ENCODE data around the gene WNT16. TPM values are rescaled to one million over a fixed set of nuclear protein-coding genes. Genes with fewer than 3 reads are reported as not detected.
A peak's percentile ranks its signal among the peaks of the same experiment; 100 is the strongest.
"Not testable (repeated sequence)": the region's sequence is repeated elsewhere in the genome, so short reads cannot be mapped to it uniquely, and the experiment has no call there.

Gene WNT16, protein sequence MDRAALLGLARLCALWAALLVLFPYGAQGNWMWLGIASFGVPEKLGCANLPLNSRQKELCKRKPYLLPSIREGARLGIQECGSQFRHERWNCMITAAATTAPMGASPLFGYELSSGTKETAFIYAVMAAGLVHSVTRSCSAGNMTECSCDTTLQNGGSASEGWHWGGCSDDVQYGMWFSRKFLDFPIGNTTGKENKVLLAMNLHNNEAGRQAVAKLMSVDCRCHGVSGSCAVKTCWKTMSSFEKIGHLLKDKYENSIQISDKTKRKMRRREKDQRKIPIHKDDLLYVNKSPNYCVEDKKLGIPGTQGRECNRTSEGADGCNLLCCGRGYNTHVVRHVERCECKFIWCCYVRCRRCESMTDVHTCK
- not detected for total RNA-seq

DNA sequence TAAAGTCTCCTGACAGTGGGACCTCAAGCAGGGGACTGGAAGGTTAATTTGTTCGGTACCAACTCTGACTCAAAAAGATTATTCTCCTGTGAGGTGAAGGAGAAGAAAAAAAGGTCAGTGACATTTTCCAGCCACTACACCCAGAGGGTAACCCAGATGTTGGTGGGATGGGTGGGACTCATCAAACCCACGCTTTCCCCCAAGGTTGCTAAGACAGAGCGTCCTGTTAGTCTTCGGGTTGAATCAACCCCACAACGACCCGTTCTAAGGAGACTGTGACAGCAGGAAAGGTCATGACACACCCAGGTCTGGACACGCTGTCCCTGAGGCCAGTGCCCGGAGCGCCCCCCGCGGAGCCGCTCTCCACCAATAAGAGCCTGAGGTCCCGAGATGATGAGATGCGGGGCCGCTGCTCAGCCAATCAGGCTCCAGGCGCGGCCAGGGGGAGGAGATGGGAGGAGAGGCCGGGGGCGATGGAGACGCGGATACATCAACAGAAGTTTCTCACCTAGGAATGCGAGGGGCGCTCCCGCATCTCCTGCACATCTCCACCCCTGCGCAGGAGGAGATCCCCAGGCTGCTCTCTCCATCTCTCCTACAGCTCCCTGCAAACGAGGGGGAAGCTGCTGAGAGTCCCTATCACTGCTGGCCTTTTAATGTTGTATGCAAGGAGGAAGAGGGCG lies at the start of gene WNT16:
WNT16 (plus strand) TSS at position 493 of the 683 bp plus-strand sequence. CDS start 293 bp downstream, outside the sequence.
- Mint-ChIP-seq H3K4me1 (peaks cover 5% of the 10 kb centered on the region), H3K9me3 (no peaks in the 10 kb centered on the region), H3K4me3 (peak within 1 kb of the TSS; percentile 29), H3K27me3 (peaks cover 57% of the 10 kb centered on the region), H3K27ac (no peak within 1 kb of the TSS), H3K36me3 (ENCODE audit: low read depth) (no peaks in the 10 kb centered on the region)
- ATAC-seq (replicated peaks): no peak

DNA sequence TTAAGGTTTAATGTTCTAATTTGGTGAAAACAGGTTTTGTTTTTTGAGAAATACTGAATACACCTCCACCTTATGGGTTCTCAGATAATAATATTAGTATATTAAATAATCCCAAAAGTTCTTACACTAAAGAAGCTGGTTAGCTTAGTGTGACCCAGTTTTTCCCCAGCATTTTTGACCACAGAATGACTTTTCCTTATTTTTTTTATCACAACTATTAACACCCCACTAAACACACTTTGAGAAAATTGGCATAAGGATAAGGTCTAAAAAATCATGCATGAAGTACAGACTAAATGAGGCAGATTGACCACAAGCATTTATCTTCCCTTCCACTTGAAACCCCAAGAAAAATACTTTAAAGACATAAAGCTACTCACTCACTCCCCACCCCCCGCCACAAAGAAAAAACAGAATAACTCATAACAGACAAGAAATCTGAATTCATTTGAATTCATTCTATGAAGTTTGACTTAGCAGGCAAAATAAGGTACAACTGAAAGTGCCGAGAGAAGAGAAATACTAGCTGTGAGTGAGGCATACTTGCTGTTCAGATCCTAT lies 49.7 kb upstream of the WNT16 start:
- Mint-ChIP-seq H3K36me3 (ENCODE audit: low read depth) (no peaks in the 10 kb centered on the region), H3K27ac (no peak overlapping the region), H3K9me3 (no peaks in the 10 kb centered on the region), H3K27me3 (peaks cover 17% of the 10 kb centered on the region), H3K4me1 (peaks cover 5% of the 10 kb centered on the region), H3K4me3 (no peak overlapping the region)
- ATAC-seq (replicated peaks): peak; percentile 29

DNA sequence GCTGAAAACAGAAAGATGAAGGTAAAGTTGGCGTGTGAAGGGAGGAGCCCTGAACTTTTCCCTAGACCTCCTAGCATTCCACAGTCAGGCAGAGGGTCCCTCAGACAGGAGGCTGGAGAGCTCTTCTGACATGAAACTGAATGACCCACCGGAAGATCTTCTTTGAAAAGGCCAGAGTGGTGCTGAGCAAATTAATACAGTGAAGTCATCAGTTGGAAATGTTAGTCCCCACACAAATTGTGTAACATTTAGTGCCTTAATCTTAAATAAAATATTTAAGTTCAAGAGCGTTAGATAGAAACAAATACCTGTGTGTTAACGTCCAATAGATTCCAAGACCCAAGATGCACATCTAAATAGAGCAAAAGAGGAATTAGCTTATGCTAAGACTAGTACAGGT lies 49.0 kb upstream of the WNT16 start:
- Mint-ChIP-seq H3K36me3 (ENCODE audit: low read depth) (no peaks in the 10 kb centered on the region), H3K4me1 (peaks cover 5% of the 10 kb centered on the region), H3K27me3 (peaks cover 18% of the 10 kb centered on the region), H3K4me3 (no peak overlapping the region), H3K9me3 (peaks cover 2% of the 10 kb centered on the region), H3K27ac (no peak overlapping the region)
- no peak for ATAC-seq (replicated peaks)

DNA sequence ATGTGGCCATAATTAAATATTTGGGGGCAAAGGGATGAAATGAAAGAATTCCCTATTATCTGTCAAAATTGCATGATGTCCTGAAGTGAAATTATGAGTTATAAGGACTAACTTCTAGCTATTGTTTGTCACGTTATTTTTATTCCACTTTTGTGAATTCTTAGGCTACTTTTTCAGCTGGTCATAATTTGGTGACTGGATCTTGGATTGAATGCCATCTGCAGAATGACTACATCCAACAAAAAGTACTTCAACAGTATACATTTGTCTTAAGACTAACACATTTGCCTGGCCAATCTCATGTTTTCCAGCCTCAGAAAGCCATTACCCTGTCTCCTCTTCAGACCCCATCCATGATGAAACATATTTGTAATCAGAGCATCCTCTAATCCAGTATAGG lies 48.1 kb upstream of the WNT16 start:
- peaks cover 8% of the 10 kb centered on the region for H3K9me3 Mint-ChIP-seq
- peaks cover 5% of the 10 kb centered on the region for H3K4me1 Mint-ChIP-seq
- ATAC-seq (replicated peaks): no peak
- H3K36me3 Mint-ChIP-seq (ENCODE audit: low read depth): no peaks in the 10 kb centered on the region
- no peak overlapping the region for H3K4me3 Mint-ChIP-seq
- peaks cover 24% of the 10 kb centered on the region for H3K27me3 Mint-ChIP-seq
- H3K27ac Mint-ChIP-seq: no peak overlapping the region

DNA sequence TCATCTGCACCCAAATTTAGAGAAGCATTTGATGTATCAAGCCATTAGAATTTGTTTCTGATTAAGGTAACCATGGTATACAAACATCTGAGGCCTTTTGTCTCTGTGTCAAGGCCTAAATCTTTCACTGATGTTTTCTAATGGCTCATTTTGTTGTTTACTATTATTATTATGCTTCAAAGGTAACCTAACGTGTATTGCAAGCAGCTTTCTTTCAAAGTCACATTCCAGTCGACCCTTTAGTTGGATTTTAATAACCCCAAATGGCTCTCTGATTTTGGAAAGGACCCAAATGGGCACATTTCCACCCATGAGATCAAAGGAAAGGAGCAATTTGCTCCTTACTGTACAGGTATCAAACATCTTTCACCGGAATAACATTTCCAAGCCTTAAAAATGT lies 46.7 kb upstream of the WNT16 start:
- peaks cover 8% of the 10 kb centered on the region for H3K9me3 Mint-ChIP-seq
- peaks cover 15% of the 10 kb centered on the region for H3K27me3 Mint-ChIP-seq
- H3K27ac Mint-ChIP-seq: no peak overlapping the region
- H3K4me1 Mint-ChIP-seq: peaks cover 5% of the 10 kb centered on the region
- H3K36me3 Mint-ChIP-seq (ENCODE audit: low read depth): no peaks in the 10 kb centered on the region
- ATAC-seq (replicated peaks): no peak
- H3K4me3 Mint-ChIP-seq: no peak overlapping the region

DNA sequence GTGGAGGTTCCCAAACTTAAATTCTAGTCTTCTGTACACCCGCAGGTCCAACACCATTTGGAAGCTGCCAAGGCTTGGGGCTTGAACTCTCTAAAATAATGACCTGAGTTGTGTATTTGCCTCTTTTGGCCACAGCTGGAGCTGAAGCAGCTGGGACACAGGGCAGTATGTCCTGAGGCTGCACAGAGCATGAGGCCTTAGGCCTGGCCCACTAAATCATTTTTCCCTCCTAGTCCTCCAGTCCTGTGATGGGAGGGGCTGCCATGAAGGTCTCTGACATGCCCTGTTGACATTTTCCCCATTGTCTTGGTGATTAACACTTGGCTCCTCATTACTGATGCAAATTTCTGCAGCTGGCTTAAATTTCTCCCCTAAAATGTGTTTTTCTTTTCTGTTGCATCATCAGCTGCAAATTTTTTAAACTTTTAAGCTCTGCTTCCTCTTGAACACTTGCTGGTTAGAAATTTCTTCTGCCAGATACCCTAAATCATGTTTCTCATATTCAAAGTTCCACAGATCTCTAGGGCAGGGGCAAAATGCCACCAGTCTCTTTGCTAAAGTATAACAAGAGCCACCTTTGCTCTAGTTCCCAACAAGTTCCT lies 43.6 kb upstream of the WNT16 start:
- Mint-ChIP-seq H3K9me3 (peaks cover 8% of the 10 kb centered on the region), H3K36me3 (ENCODE audit: low read depth) (no peaks in the 10 kb centered on the region), H3K27me3 (peaks cover 8% of the 10 kb centered on the region), H3K4me1 (no peaks in the 10 kb centered on the region), H3K4me3 (no peak overlapping the region), H3K27ac (no peak overlapping the region)
- no peak for ATAC-seq (replicated peaks)

DNA sequence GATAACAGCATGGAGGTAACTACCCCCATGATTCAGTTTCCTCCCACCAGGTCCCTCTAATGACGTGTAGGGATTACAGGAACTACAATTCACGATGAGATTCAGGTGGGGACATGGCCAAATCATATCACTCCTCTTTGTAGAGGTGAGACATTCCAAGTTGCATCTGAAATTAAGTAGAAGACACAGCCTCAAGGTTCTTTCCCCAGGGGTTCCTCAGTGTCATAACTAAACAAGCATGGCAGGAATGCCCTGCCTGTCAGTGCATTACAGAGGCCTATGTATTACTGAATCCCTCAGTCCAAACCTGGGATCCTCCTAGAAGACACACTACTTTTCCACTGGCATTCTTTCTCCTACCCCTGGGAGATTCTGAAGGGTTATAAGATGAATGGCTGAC lies 42.6 kb upstream of the WNT16 start:
- ATAC-seq (replicated peaks): peak; percentile 57

DNA sequence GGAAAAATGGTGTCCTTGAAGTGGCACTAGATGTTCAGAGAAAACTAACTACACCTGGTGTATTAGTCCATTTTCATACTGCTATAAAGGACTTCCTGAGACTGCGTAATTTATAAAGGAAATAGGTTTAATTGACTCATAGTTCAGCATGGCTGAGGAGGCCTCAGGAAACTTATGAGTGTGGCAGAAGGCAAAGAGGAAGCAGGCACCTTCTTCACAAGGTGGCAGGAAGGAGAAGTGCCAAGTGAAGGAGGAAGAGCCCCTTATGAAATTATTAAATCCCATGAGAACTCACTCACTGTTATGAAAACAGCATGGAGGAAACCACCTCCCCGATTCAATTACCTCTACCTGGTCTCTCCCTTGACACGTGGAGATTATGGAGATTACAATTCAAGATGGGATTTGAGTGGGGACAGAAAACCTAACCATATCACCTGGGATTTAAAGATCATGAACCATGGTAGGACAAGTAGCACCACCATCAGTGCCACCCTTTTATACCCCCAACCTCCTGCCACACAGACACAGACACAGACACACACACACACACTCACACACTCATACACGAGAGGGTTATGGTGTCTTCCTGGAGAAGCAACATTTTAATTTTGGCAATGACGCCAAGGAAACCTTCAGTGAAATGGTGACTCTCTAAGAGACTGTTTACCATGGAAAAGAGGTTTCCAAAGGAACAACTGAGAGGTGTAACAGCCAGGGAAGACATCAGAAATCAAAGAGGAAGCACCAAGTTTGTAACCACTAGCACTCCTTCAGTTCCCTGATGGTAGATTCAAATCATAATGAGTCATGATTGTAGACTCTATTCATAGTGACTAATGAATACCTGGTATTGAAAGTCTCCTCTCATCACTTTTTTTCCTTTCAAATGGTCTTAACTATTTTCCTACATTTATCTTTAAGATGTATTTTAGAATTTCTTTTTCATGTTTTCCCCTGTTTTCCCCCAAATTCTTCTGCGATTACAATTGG lies 41.8 kb upstream of the WNT16 start:
- no peaks in the 10 kb centered on the region for H3K36me3 Mint-ChIP-seq (ENCODE audit: low read depth)
- no peak overlapping the region for H3K4me3 Mint-ChIP-seq
- H3K9me3 Mint-ChIP-seq: peaks cover 9% of the 10 kb centered on the region
- H3K4me1 Mint-ChIP-seq: no peaks in the 10 kb centered on the region
- peak; percentile 85 for ATAC-seq (replicated peaks)
- no peak overlapping the region for H3K27ac Mint-ChIP-seq
- peaks cover 9% of the 10 kb centered on the region for H3K27me3 Mint-ChIP-seq

More for the DNA sequence above, 42.6 kb upstream of the WNT16 start:
- Mint-ChIP-seq H3K36me3 (ENCODE audit: low read depth) (no peaks in the 10 kb centered on the region), H3K27ac (no peak overlapping the region), H3K4me1 (no peaks in the 10 kb centered on the region), H3K27me3 (peaks cover 8% of the 10 kb centered on the region), H3K9me3 (peaks cover 8% of the 10 kb centered on the region), H3K4me3 (no peak overlapping the region)

DNA sequence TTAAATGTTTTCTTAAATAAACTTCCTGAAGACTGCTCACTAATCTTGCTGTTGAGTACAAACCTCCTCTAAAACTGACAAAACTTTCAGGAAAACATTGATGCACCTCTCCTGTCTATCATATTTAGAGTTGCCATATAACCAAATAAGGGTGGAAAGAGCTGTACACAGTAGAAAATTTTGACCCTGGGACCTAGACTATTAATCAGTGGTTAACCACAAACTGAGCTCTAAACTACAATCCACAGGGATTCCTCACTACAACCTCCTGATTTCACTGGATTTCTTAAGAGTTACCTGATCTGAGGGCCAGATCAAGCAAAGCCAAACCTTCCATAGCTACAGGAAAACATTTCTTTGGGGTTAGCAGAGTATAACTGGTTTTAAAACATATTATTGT lies 39.9 kb upstream of the WNT16 start:
- H3K27ac Mint-ChIP-seq: no peak overlapping the region

DNA sequence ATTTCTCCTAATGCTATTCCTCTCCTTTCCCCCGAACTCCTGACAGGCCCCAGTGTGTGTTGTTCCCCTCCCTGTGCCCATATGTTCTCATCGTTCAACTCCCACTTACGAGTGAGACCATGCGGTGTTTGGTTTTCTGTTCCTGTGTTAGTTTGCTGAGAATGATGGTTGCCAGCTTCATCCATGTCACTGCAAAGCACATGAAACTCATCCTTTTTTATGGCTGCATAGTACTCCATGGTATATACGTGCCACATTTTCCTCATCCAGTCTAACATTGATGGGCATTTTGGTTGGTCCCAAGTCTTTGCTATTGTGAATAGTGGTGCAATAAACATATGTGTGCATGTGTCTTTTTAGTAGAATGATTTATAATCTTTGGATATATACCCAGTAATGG lies 38.9 kb upstream of the WNT16 start:
- not testable (repeated sequence) for H3K27ac Mint-ChIP-seq; H3K4me3 Mint-ChIP-seq; H3K36me3 Mint-ChIP-seq (ENCODE audit: low read depth); ATAC-seq (replicated peaks); H3K4me1 Mint-ChIP-seq
- Mint-ChIP-seq H3K9me3 (peaks cover 13% of the 10 kb centered on the region), H3K27me3 (peaks cover 23% of the 10 kb centered on the region)

More for the DNA sequence above, 39.9 kb upstream of the WNT16 start:
- ATAC-seq (replicated peaks): no peak
- Mint-ChIP-seq H3K9me3 (peaks cover 14% of the 10 kb centered on the region), H3K4me3 (no peak overlapping the region), H3K27me3 (peaks cover 20% of the 10 kb centered on the region), H3K36me3 (ENCODE audit: low read depth) (no peaks in the 10 kb centered on the region), H3K4me1 (no peaks in the 10 kb centered on the region)

DNA sequence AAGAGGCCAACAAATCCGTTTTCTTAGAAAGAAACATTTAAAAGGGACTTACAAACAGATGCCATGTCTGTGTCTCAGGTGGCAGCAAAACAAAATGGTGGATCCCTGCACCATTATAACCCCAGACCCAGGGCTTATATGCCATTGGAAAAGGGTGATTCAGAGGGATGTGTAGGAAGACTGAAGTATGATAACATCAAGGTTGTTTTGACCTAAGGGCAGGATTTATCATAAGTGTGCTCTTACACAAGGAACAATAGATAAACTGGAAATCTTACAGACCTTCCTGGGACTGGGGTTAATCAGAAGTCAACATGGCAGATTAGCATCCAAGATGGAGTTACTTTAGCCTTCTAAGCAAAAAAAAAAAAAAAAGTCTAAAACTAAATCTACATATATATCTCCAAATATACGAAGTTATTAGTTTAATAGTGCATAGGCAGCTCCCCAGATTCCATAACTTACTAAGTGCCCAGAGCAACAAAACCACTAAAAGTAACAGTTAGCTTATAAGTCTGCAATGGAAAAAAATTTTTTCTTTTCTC lies 34.3 kb upstream of the WNT16 start:
- H3K9me3 Mint-ChIP-seq: peaks cover 8% of the 10 kb centered on the region
- no peaks in the 10 kb centered on the region for H3K4me1 Mint-ChIP-seq
- H3K27me3 Mint-ChIP-seq: peaks cover 21% of the 10 kb centered on the region
- H3K27ac Mint-ChIP-seq: no peak overlapping the region
- no peaks in the 10 kb centered on the region for H3K36me3 Mint-ChIP-seq (ENCODE audit: low read depth)
- no peak overlapping the region for H3K4me3 Mint-ChIP-seq
- ATAC-seq (replicated peaks): no peak

DNA sequence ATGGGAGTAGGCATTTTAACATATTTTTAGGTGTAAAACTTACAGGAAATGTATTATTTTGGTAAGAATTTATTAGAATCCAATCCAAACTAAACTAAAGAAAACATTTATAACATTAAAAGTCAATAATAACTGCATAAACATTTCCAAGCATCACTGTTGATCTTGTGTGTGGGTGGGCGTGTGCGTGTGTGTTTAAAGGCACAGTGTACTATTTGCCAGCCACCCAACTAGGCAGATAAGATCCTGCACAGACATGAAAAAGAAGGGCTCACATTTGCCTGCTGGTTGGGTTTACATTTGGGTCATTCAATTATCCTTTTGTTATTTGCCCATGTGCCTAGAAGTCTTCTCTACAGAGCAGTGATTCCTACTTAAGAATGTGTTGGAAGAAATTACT lies 31.0 kb upstream of the WNT16 start:
- Mint-ChIP-seq H3K9me3 (peaks cover 4% of the 10 kb centered on the region), H3K4me3 (no peak overlapping the region), H3K4me1 (no peaks in the 10 kb centered on the region), H3K27ac (no peak overlapping the region), H3K27me3 (peaks cover 27% of the 10 kb centered on the region), H3K36me3 (ENCODE audit: low read depth) (no peaks in the 10 kb centered on the region)
- ATAC-seq (replicated peaks): no peak

DNA sequence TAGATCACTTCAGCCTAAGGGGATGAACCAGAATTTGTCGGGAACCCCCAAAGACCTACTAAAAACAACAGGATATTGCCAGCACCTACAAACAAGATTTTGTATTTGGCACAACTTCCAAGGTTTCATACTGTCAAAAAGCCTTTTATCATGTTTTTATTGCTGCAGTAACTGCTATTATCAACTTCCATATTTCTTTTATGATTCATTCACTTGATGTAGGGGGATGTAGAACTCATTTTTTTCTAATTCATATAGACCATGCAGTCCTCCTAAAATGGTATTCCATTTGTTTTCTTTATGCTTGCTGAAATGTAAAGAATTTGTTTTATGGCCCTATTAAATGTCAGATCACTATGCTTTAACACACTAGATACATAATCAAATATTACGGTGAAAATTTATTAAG lies 30.0 kb upstream of the WNT16 start:
- Mint-ChIP-seq H3K4me1 (no peaks in the 10 kb centered on the region), H3K27me3 (peaks cover 23% of the 10 kb centered on the region), H3K9me3 (peaks cover 3% of the 10 kb centered on the region), H3K27ac (no peak overlapping the region), H3K4me3 (no peak overlapping the region), H3K36me3 (ENCODE audit: low read depth) (no peaks in the 10 kb centered on the region)
- ATAC-seq (replicated peaks): no peak

Measured in activated T-helper 17 cell treated with anti-CD3 and anti-CD28 coated beads, Interleukin-2, amount 50 U/mL, for 72 hours (primary cell).